WERI-Rb-1 (cell line): ENCODE data around the gene BARX2.

Experiments
- DNase-seq: peaks from one replicate; pipeline ENCODE4 v3.0.0-alpha.2; 2020
- H3K27ac ChIP-seq: fragments of 250-450 bp; sonication (Bioruptor Pico); 2 replicates; pipeline ENCODE4 v1.5.1; 2020; ENCODE audit warnings: mild to moderate bottlenecking, moderate library complexity
- H3K27me3 ChIP-seq: fragments of 250-450 bp; sonication (Bioruptor Pico); 2 replicates; pipeline ENCODE4 v1.5.1; 2021; ENCODE audit warnings: mild to moderate bottlenecking, low read depth, moderate library complexity; ENCODE audit not compliant: insufficient read depth, severe bottlenecking
- H3K36me3 ChIP-seq: fragments of 250-450 bp; sonication (Bioruptor Pico); 2 replicates; pipeline ENCODE4 v1.5.1; 2020; ENCODE audit warnings: mild to moderate bottlenecking, moderate library complexity
- H3K4me3 ChIP-seq: 2 replicates; pipeline ENCODE4 v1.5.1; 2011; ENCODE audit warnings: low read depth, mild to moderate bottlenecking, control low read depth, low read length
- H3K9me3 ChIP-seq: fragments of 250-450 bp; sonication (Bioruptor Pico); 2 replicates; pipeline ENCODE4 v1.5.1; 2021; ENCODE audit warnings: mild to moderate bottlenecking, moderate library complexity; ENCODE audit not compliant: severe bottlenecking
- TF ChIP-seq, protein P1 (sequence below): IDR thresholded peaks from 2 replicates; pipeline ENCODE4 v1.5.1; 2011; ENCODE audit warnings: low read depth, mild to moderate bottlenecking, control low read depth, inconsistent platforms, low read length

Gene BARX2

DNA sequence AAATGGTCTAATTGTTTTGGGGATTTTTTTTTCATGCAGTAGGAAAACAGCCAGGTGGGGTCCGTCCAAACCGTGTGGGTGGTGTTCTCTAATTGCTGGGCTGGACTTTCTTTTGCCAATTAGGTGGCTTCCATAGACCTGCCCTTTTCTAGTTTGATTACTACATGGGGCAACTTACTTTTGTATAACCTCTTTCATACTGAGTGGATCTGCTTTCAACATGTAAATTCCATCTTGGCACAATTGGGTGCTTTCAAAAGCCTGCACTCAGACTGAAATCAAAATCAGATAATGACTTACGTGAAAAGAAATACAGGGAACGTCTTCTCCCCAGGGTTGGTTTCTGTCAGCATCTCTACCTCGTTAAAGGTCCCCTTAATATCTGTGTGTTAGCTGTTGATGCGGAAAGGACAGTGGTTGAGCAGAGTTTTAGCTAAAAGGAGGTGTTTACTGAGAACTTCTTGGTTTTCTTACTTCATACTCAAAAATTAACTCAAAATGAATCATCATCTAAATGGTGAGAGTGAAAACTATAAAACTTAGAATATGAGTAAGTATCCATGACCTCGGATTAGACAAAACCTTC is 72.1 kb downstream of the BARX2 start:
- Histone ChIP-seq H3K27me3 (peaks cover 90% of the 10 kb centered on the region), H3K36me3 (no peaks in the 10 kb centered on the region), H3K4me3 (no peak overlapping the region), H3K9me3 (peaks cover 10% of the 10 kb centered on the region), H3K27ac (no peak overlapping the region)
- TF ChIP-seq, protein P1, sequence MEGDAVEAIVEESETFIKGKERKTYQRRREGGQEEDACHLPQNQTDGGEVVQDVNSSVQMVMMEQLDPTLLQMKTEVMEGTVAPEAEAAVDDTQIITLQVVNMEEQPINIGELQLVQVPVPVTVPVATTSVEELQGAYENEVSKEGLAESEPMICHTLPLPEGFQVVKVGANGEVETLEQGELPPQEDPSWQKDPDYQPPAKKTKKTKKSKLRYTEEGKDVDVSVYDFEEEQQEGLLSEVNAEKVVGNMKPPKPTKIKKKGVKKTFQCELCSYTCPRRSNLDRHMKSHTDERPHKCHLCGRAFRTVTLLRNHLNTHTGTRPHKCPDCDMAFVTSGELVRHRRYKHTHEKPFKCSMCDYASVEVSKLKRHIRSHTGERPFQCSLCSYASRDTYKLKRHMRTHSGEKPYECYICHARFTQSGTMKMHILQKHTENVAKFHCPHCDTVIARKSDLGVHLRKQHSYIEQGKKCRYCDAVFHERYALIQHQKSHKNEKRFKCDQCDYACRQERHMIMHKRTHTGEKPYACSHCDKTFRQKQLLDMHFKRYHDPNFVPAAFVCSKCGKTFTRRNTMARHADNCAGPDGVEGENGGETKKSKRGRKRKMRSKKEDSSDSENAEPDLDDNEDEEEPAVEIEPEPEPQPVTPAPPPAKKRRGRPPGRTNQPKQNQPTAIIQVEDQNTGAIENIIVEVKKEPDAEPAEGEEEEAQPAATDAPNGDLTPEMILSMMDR = no peak
- no peak for DNase-seq

DNA sequence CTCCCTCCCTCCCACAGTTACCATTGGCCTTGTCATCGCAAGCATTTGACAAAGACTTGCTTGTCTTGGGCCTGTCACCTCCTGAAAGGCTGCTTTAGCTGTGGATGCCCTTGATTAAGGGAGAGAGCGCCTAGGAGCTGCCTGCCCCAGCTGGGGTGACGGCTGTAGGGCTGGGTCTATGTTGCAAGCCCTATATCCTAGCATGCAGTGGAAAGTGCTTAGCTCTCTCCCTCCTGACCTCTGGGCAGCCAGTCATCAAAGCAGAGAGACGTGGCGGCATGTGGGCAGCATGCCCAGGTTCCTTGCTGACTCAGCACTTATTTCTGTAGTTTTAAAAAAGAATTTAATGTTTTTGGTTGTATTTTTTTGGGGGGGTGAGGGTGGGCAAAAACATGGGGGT is 75.9 kb downstream of the BARX2 start:
- Histone ChIP-seq H3K9me3 (peaks cover 10% of the 10 kb centered on the region), H3K4me3 (no peak overlapping the region), H3K27ac (no peak overlapping the region), H3K27me3 (peaks cover 86% of the 10 kb centered on the region), H3K36me3 (no peaks in the 10 kb centered on the region)
- no peak for DNase-seq
- TF ChIP-seq, protein P1 = no peak

DNA sequence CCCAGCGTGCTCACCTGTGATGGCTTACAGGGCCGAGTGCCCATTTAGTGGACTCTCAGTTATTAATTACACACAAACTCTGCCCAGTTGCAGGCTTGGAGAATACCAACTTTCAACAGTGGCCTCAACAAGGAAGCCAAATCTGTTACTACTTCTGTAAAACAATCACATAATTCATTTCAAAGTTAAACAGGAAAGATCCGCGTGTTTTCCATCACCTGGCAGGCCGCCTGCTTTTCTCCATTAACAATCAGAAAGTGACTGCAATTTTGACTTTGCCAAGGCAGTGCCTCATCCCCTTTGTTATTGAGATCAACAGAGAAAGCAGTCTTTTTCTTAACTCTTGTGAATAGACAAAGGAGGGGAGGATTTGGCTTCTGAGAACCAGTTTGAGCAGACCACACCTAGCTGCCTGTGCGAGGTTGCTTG is 77.7 kb downstream of the BARX2 start:
- TF ChIP-seq, protein P1 = no peak
- no peak for DNase-seq
- H3K27me3 ChIP-seq = peaks cover 88% of the 10 kb centered on the region
- H3K4me3 ChIP-seq = no peak overlapping the region
- H3K9me3 ChIP-seq = peaks cover 5% of the 10 kb centered on the region
- no peaks in the 10 kb centered on the region for H3K36me3 ChIP-seq
- H3K27ac ChIP-seq = no peak overlapping the region

DNA sequence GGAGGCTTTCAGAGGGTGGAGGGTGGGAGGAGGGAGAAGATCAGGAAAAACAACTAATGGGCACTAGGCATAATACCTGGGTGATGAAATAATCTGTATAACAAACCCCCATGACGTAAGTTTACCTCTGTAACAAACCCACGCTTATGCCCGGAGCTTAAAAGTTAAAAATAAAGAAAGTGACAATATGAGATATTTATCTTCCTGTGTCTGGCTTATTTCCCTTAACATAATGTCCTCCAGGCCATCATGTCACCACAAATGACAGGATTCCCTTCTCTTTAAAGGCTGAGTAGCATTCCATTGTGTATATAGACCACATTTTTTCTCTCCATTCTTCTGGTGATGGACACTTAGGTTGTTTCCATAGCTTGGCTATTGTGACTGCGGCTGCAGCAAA is 79.5 kb downstream of the BARX2 start:
- Histone ChIP-seq H3K9me3 (no peaks in the 10 kb centered on the region), H3K27me3 (peaks cover 80% of the 10 kb centered on the region), H3K36me3 (no peaks in the 10 kb centered on the region), H3K4me3 (no peak overlapping the region), H3K27ac (no peak overlapping the region)
- DNase-seq = no peak
- TF ChIP-seq, protein P1 = no peak

DNA sequence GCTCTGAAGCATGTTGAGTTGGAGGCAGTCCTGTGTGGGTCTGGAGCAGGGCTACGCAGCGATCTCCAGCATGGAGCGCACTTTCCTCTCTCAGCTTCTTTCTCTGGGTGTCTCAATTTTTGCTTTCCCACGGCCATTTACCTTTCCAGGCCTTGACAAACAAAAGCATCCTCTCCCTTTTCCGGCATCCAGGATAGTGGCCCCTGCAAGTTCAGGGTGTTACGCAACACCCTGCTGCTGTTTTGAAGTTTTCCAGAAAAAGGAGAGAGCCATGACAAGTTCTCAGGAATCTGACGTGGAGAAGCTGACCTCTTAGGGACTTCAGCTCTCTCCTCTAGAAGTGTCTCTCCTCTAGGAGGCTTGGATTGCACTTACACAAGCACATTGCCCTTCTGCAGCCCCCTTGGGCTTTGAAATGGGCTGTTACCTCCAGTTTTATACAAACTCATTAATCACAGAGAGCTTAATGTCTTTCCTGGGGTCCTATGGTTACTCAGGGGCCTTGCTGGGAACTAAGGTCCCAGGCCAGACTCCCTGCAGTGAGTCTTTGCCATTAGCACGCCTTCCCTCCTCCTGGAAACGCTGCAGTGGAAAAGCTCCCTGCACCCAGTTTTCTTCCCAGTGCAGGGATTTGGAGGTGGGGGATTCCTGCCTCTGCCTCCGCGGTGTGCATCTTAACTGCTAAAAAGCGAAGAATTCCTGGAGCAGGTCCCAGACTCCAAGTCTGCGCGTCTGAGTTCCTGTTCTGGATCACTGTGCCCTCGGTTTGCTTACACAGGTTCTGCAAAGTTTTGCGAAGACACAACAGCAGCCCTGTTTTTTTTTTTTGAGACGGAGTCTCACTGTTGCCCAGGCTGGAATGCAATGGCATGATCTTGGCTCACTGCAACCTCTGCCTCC is 80.4 kb downstream of the BARX2 start:
- H3K36me3 ChIP-seq = no peaks in the 10 kb centered on the region
- TF ChIP-seq, protein P1 = no peak
- H3K4me3 ChIP-seq = no peak overlapping the region
- no peaks in the 10 kb centered on the region for H3K9me3 ChIP-seq
- no peak for DNase-seq
- H3K27me3 ChIP-seq = peaks cover 78% of the 10 kb centered on the region
- H3K27ac ChIP-seq = no peak overlapping the region
